Activated naive CD4-positive, alpha-beta T cell (primary cell): Measurements from ENCODE around the gene SPATA22.
"Not testable (repeated sequence)": the region's sequence is repeated elsewhere in the genome, so short reads cannot be mapped to it uniquely, and the experiment has no call there.

Experiments
- DNase-seq, 4 experiments: peaks; one replicate each; lab custom pipeline; 2025; lab: John Stamatoyannopoulos, UW

SPATA22 gene

DNA sequence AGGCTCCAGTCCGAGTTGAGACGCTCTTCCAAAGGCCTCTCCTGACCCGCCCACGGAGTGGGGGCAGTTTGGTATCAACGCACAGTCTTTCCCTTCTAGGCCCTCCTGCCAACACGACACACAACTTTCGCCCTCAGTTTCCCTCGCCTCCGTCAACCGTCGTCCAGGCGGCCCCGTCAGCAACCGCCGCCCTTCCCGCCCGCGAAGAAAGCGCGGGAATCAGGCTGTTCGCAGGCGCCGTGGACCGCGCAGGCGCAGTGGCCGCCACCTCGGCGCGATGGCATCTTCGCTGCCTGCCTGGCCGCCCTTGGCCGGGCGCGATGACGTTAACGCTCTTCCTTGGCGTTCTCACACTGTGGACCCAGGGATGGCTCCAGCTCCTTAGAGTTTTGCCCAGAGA lies at the start of gene SPATA22:
Gene SPATA22, minus strand, starts transcription at position 221 of the 400 bp plus-strand sequence. CDS start 2,494 bp downstream, outside the sequence.
- no peak for DNase-seq

- not testable (repeated sequence) for DNase-seq
These were observed 47.9 kb upstream of the SPATA22 start for GRCh38 chr17:3519472-3519871.

DNA sequence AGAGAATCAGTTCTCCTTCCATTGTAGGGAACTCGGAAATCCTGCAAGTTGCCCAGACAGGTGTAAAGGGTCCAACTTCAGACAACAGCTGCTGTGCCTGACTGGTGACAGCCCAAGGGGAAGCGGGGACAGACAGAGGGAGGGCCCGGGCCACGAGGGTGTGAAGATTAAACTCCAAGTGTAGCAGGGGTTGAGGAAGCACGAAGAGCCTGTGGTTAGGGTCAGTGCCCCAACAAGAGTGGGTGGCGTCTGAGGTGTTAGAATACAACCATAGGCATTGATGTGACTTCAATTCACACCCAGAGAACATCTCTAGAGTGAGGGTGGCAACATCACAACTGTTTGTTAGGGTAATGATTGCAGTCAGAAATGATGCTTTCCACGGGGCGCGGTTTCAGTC lies 43.3 kb upstream of the SPATA22 start:
- no peak for DNase-seq

DNA sequence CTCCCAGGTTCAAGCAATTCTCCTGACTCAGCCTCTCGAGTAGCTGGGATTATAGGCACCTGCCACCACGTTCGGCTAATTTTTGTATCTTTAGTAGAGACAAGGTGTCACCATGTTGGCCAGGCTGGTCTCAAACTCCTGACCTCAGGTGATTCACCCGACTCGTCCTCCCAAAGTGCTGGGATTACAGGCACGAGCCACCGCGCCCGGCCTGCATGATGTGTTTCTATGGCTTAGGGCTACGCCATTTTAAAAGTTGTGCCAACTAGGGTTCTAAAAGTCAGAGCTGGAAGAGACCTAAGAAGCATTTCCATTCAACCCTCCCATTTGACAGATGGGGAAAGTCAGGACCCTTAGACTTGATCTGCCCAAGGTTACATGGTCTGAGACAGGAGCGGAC lies 42.5 kb upstream of the SPATA22 start:
- DNase-seq, result not testable (repeated sequence)

DNA sequence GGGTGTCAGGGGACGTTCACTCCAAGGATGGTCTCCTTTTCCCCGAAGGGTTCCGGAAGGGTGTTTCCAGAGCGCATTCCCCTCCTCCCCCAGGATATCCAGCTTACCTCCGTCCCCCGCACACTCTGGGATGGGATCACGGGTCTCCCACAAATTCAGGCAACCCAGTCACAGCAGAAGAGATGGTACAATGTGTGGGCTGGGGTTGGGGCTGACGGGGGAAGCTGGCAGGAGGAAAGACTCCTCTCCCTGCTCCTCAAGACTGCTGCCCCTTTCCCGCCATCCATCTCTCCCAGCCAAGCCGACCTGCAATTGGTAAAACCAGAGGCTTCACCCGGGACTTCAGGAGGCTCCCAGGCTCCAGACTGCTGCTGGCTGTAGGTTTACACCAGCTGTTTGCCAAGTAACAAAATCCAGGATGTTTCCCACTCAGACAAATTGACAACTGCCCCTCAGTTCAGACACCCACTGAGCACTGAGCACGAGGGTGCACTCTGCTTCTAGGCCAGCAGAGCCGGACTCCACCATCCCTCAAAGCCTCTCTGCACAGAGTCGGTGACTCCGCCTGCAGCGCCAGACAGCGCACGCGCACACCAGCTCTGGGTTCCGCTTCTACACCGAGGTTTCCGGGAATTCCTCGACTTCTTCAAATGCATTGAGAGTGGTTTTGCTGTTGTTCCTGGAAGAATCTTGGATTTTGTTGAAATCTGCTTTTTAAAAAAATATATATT lies 41.9 kb upstream of the SPATA22 start:
- no peak for DNase-seq

DNA sequence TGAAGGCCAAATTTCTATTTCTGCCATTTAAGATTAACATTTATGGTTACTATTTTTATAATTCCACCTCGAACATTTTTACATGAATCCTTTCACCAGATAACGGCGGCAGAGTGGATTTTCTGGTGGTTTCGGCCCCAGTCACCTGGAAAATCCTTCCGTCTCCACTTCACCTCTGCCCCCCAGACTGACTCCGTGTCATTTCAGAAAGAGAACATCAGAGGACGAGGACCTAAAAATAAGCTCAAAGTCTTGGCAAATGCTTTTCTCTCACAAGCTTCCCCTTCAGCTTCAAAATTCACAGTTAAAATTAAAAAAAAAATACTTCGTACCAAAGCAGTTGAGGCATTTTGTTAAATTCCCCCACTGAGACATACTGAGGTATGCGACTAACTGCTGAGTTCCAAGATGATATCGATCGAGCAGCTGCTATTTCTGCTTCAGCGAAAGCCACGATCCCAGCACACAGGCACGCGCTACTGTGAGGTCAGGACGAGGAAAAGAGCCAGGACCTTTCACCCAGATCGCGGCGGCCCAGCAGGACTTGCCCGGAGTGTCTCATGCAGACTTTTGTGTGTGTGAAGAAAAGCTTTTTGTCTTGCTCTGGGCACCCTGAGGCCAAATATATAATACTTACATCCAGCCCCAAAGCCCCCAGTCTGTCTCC lies 41.0 kb upstream of the SPATA22 start:
- DNase-seq, result no peak

DNA sequence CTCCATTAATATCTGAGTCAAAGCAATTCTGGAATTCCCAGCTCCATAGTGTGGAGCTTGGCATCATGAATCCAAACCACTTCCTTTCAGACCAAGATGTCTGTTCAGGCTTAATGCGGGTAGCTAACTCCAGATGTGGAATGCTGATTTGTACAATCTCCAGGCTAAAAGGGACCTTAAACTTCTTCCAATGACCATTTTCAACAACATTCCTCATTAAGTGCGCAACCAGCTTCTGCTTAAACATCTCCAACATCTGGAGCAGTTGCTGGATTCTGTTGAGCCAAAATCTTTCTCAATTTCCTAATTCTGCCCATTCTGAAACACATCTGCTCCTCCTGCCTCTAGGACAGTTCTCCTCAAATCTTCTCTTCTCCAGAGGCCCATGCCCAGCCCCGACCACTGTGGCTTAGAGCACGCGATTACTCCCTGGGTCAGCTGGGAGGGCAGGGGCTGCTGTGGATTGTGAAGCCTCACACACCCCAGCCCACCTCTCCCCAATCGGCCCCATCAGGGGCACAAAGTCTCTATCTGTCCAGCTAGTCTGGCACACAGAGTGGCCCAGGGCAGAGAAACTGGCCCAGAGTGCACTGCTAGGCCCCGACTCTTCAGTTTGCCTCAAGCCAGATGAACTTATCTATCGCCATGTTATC lies 40.4 kb upstream of the SPATA22 start:
- no peak for DNase-seq

DNA sequence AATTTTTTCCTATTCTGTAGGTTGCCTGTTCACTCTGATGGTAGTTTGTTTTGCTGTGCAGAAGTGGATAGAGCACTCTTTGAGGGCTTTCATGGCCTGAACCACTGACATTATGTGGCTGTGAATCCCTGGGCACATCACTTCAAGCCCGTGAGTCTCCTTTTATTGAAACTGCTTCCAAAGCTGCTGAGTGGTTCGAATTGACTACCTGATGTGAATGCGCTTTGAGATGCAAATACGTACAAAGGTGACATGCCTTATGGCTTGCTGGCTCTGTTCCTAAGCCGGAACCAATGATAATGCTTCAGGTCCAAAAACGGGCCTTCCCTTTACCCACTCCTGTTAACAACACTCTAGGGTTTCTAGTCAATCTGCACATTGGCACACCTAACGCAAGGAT lies 38.5 kb upstream of the SPATA22 start:
- DNase-seq, result no peak

- DNase-seq, result no peak
These were observed 36.2 kb upstream of the SPATA22 start for GRCh38 chr17:3507869-3508268.

GRCh38 chr17:3507071-3507470 lies 35.5 kb upstream of the SPATA22 start:
- DNase-seq, result no peak

DNA sequence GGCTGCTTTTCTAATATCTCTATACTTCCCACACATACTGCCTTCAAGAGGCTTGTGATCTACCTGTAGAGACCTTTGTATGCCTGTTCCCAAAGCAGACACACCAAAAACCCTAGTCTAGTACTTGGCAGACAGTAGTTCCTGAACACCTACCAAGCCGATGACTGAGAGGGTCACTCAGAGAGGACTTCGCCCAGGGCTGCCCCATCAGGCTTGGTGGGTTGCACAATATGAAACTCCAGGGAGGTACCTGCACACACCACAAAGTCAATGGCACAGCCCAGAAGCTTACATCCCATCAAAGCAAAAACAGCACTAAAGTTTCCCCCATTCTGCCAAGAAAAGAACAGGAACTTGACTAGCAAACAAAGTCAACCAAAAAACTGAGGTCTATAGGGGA lies 34.4 kb upstream of the SPATA22 start:
- DNase-seq, result no peak

- DNase-seq, result no peak
These were observed 33.4 kb upstream of the SPATA22 start for GRCh38 chr17:3505008-3505407.

GRCh38 chr17:3503285-3503684 lies 31.7 kb upstream of the SPATA22 start:
- no peak for DNase-seq

DNA sequence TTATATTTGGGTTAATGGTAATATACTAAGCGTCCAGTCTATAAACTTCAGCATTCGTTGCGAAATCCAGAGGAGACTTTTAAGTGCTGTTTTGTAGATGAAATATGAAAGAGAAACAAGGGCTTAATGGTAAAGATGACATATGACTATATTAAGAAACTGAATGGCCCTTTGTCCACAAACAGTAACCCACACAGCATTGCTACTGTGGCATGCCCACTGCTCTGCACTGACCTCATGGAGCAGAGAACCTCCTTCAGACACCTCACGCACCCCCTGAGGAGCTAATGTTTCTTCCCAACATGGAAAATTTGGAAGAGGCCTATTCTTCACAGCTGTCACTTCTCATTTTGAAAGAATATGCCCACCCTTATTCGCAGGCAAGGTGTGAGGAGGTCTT lies 30.8 kb upstream of the SPATA22 start:
- no peak for DNase-seq

GRCh38 chr17:3501344-3501743 lies 29.7 kb upstream of the SPATA22 start:
- no peak for DNase-seq

GRCh38 chr17:3497101-3497500 lies 25.5 kb upstream of the SPATA22 start:
- DNase-seq, result no peak

DNA sequence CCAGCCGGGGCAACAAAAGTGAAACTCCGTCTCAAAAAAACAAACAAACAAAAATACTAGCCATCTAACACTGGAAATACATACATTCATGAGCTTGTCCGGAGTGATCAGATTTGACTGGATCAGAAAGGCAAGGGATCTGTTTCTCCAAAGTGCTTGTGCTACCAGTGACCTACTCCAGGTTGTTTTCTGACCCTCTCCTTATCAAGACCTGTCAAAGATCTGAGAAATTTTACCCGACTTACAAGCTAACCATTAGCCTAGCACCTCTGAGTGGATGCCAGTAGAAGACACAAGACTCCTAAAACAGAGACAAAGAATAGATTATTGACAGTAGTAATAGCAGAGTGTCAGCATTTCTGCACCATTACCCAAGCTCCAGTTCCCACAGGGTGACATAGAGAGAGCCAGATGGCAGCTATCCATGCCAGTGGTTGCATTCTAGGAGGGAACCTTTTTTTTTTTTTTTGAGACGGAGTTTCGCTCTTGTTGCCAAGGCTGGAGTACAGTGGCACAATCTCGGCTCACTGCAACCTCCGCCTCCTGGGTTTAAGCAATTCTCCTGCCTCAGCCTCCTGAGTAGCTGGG lies 14.0 kb upstream of the SPATA22 start:
- no peak for DNase-seq

GRCh38 chr17:3482852-3483251 lies 11.2 kb upstream of the SPATA22 start:
- DNase-seq, result no peak

GRCh38 chr17:3479988-3480387 lies 8.4 kb upstream of the SPATA22 start:
- DNase-seq, result no peak

- no peak for DNase-seq
These were observed 4.4 kb upstream of the SPATA22 start, which contains the start of gene ASPA for GRCh38 chr17:3475812-3476610. ASPA (plus strand) TSS chr17:3475997; CDS start chr17:3476160, 163 bp downstream.

DNA sequence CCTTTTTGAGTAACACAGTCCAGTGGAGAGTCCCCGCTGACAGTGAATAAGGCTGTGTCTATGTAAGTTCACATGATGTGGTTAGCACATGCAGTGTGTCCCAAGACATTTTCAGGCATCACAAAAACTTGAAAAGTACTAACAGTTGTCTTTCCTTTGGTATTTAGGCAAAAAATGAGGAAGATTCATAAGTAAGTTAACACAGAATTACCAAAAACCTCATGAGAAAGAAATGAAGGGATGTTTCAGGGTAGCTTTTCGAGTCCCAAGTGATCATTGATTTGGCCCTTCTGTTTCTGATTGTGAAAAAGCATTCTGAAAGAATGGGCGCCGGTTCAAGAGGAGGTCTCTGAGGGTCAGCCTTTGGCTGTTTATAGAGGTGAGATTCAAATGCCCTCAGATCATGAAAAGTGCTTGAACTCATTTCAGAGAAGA lies 3.6 kb upstream of the SPATA22 start:
- no peak for DNase-seq

- DNase-seq, result no peak
These were observed 2.6 kb upstream of the SPATA22 start for GRCh38 chr17:3474212-3474611.
